A673 (cell line): Measurements from ENCODE around the gene P2RY2. TPM values are rescaled to one million over a fixed set of nuclear protein-coding genes. Genes with fewer than 3 reads are reported as not detected.
A peak's percentile ranks its signal among the peaks of the same experiment; 100 is the strongest.

ENCODE experiments used
- Bru-seq: library from RNA; stranded (reverse); fragments of 400-500 nt; gene quantifications from one replicate; lab custom pipeline; 2021; lab: Mats Ljungman, UMichigan
- BruChase-seq, 2 experiments: library from RNA; stranded (reverse); fragments of 400-500 nt; gene quantifications; one replicate each; lab custom pipeline; 2021; lab: Mats Ljungman, UMichigan
- BruUV-seq: library from RNA; stranded (reverse); fragments of 400-500 nt; replicated peaks from 2 replicates; lab custom pipeline; 2021; lab: Mats Ljungman, UMichigan
- CTCF ChIA-PET: fragments of 300-600 bp; sonication (Branson Sonifier 250); formaldehyde crosslinking; loops from one replicate; lab custom pipeline; 2022; ENCODE audit warnings: antibody characterized with exemption; lab: Charles Lee
- POLR2A ChIA-PET: fragments of 300-600 bp; sonication (Branson Sonifier 250); formaldehyde crosslinking; loops from one replicate; lab custom pipeline; 2022; ENCODE audit warnings: antibody characterized with exemption; ENCODE audit not compliant: low non-redundant PET; lab: Charles Lee
- DNase-seq: peaks from one replicate; pipeline ENCODE4 v3.0.0-alpha.2; 2015; ENCODE audit warnings: low spot score
- H3K27ac ChIP-seq: fragments of 200-600 bp; sonication (generic); 2 replicates; pipeline ENCODE4 v1.5.1; 2016; ENCODE audit warnings: mixed run types, low read depth, mild to moderate bottlenecking, mixed read lengths, antibody characterized with exemption, low read length; ENCODE audit not compliant: poor library complexity, severe bottlenecking
- H3K27me3 ChIP-seq: fragments of 200-600 bp; sonication (generic); replicated peaks from 2 replicates; pipeline ENCODE4 v1.6.1; 2017; ENCODE audit warnings: mixed run types, low read depth, mild to moderate bottlenecking, mixed read lengths, antibody characterized with exemption, low read length; ENCODE audit not compliant: insufficient read depth, poor library complexity
- H3K36me3 ChIP-seq: fragments of 200-600 bp; sonication (generic); 2 replicates; pipeline ENCODE4 v1.6.1; 2016; ENCODE audit warnings: mixed run types, mild to moderate bottlenecking, mixed read lengths, antibody characterized with exemption, low read length; ENCODE audit not compliant: insufficient read depth, poor library complexity, severe bottlenecking
- H3K4me1 ChIP-seq: fragments of 200-600 bp; sonication (generic); 2 replicates; pipeline ENCODE4 v1.6.1; 2017; ENCODE audit warnings: mixed run types, mild to moderate bottlenecking, mixed read lengths, antibody characterized with exemption, low read length; ENCODE audit not compliant: insufficient read depth, poor library complexity, severe bottlenecking
- H3K4me3 ChIP-seq: fragments of 200-600 bp; sonication (generic); 2 replicates; pipeline ENCODE4 v1.5.1; 2016; ENCODE audit warnings: low read depth, mixed run types, mild to moderate bottlenecking, mixed read lengths, low read length; ENCODE audit not compliant: poor library complexity, severe bottlenecking
- H3K9me3 ChIP-seq: fragments of 200-600 bp; sonication (generic); 2 replicates; pipeline ENCODE4 v1.6.1; 2016; ENCODE audit warnings: mixed run types, low read depth, mild to moderate bottlenecking, mixed read lengths, antibody characterized with exemption, low read length; ENCODE audit not compliant: poor library complexity, severe bottlenecking
- CTCF ChIP-seq: fragments of 300-800, 200-600 bp; sonication (generic); conservative IDR thresholded peaks from 2 replicates; pipeline ENCODE4 v1.5.1; 2017; ENCODE audit warnings: low read depth, mild to moderate bottlenecking, antibody characterized with exemption, low read length, moderate library complexity, mixed read lengths
- EZH2 ChIP-seq: fragments of 200-600 bp; sonication (generic); IDR thresholded peaks from 2 replicates; pipeline ENCODE4 v1.6.1; 2017; ENCODE audit warnings: borderline replicate concordance, low read depth, mild to moderate bottlenecking, mixed read lengths, antibody characterized with exemption, low read length; ENCODE audit not compliant: poor library complexity, severe bottlenecking
- intact Hi-C: fragments of 100-400 bp; cut with micrococcal nuclease; formaldehyde crosslinking; loops from one replicate; pipeline ENCODE4 v1.10.0; 2022; ENCODE audit not compliant: unreplicated experiment
- long read RNA-seq: library from polyadenylated mRNA; stranded (forward); transcript quantifications from one replicate; pipeline ENCODE4 v2.0.0, GENCODE V29; 2022
- total RNA-seq: library from RNA; stranded (reverse); gene quantifications from 2 replicates; pipeline ENCODE4 v1.2.3, GENCODE V29; 2021

P2RY2 gene
- total RNA-seq: not detected in 2 replicates
- not detected for Bru-seq, nascent RNA
- percentile 5 among the genes with signal in this experiment for BruChase-seq, experiment 1, labeled RNA remaining after a 2-hour chase
- BruChase-seq, experiment 2, labeled RNA remaining after a 6-hour chase: not detected
- long read RNA-seq: 0 reads

DNA sequence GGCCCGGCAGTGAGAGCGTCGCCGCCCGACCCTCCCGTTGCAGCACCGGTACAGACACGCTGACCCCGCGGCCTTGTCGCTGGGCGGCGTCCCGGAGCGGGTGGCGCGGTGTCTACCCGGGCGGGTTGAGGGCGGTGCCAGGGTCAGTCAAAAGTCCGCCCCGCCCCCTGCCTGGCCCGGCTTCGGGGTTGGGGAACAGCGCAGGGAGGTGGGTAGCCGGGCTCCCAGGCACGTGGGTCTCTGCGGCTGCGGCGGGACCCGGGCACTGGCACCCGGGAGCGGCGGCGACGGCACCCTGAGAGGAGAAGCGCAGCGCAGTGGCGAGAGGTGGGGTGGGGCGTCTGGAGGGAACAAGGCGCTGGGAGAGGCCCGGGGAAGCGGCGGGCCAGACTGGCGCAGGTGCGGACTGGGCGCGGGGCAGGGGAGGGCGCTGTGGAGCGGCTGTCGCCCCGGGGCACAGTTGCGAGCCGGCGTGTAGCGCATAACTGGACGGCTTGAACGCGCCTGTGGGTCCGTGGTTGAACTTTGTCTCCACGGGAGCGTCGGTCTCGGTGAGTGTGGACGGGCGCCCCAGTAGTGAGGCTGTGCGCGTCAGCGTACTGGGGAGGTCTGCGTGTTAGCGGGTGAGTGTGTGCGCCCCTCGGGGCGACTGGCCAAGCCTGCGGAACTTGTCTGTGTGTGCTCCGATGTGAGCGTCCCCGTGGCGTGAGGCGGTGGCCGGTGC lies at the start of gene P2RY2:
TSS of gene P2RY2 (plus strand) at position 176 of the 724 bp plus-strand sequence. CDS start 15,879 bp downstream, outside the sequence.
- no peaks in the 10 kb centered on the region for H3K36me3 ChIP-seq
- peak within 1 kb of the TSS; percentile 41 for H3K4me3 ChIP-seq
- intact Hi-C loops: no loop called here
- BruUV-seq: no TSS peak
- TF ChIP-seq EZH2: no peak
- TF ChIP-seq CTCF: peak; percentile 69
- peak; percentile 51 for DNase-seq
- peaks cover 3% of the 10 kb centered on the region for H3K27me3 ChIP-seq
- H3K4me1 ChIP-seq: peaks cover 7% of the 10 kb centered on the region
- no peaks in the 10 kb centered on the region for H3K9me3 ChIP-seq
- no peak within 1 kb of the TSS for H3K27ac ChIP-seq
- CTCF ChIA-PET: interaction anchor here (0.6 kb wide), 1 partner anchor 117 kb away, joined by 4 read pairs; no protein-coding TSS in a partner anchor
- POLR2A ChIA-PET: no interaction called here

GRCh38 chr11:73168925-73169579 lies 49.0 kb upstream of the P2RY2 start:
- H3K36me3 ChIP-seq: no peaks in the 10 kb centered on the region
- no peak overlapping the region for H3K27ac ChIP-seq
- no peaks in the 10 kb centered on the region for H3K9me3 ChIP-seq
- no peak for DNase-seq
- no peak overlapping the region for H3K4me3 ChIP-seq
- H3K4me1 ChIP-seq: no peaks in the 10 kb centered on the region
- no TSS peak for BruUV-seq
- intact Hi-C loops: no loop called here
- ChIA-PET CTCF (no interaction called here), POLR2A (no interaction called here)
- H3K27me3 ChIP-seq: no peaks in the 10 kb centered on the region
- TF ChIP-seq CTCF: no peak
- no peak for TF ChIP-seq EZH2

DNA sequence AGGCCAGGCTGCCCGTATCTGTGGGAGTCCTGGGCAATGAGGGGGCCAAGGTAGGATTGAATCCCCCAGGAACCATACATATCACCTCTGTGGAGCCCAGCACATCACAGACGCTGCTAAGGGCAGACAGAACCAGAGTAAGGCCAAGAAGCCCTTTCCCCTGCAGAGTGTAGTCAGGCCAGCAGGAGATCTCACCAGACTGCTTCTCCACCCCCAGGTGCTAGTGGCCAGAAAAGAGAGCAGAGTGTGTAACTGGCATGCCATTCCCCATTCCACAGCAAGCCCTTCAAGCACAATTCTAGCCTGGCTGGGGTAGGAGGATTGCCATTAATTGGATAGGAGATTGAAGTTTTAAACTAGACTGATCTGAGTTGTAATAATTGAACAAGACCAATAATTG lies 47.9 kb upstream of the P2RY2 start:
- no peak for TF ChIP-seq EZH2
- no peak for TF ChIP-seq CTCF
- ChIA-PET POLR2A (no interaction called here), CTCF (interaction anchor here (0.6 kb wide), 1 partner anchor 181 kb away, joined by 3 read pairs; no protein-coding TSS in a partner anchor)
- no peak for DNase-seq
- Histone ChIP-seq H3K4me3 (no peak overlapping the region), H3K27me3 (no peaks in the 10 kb centered on the region), H3K4me1 (no peaks in the 10 kb centered on the region), H3K9me3 (no peaks in the 10 kb centered on the region), H3K36me3 (no peaks in the 10 kb centered on the region), H3K27ac (no peak overlapping the region)
- BruUV-seq: no TSS peak
- intact Hi-C loops: loop anchor here (10.0 kb wide), 1 partner anchor 585 kb away; no protein-coding TSS in a partner anchor
